Activated CD8-positive, alpha-beta T cell treated with anti-CD3 and anti-CD28 coated beads for 36 hours (primary cell): ENCODE results near the gene MTMR12. TPM values are rescaled to one million over a fixed set of nuclear protein-coding genes. Genes with fewer than 3 reads are reported as not detected.

Experiments
- ATAC-seq: fragments of 200-7000 bp; cut with Tn5 transposase; one replicate; pipeline ENCODE4 v1.10.0; 2021; ENCODE audit warnings: mild to moderate bottlenecking, moderate library complexity
- CTCF ChIA-PET: fragments of 350-600 bp; sonication (Branson Sonifier 250); formaldehyde crosslinking; loops from one replicate; lab custom pipeline; 2021; ENCODE audit warnings: antibody characterized with exemption; lab: Charles Lee
- POLR2A ChIA-PET: fragments of 350-600 bp; sonication (Branson Sonifier 250); formaldehyde crosslinking; loops from one replicate; lab custom pipeline; 2021; ENCODE audit warnings: antibody characterized with exemption; lab: Charles Lee
- DNase-seq: peaks from one replicate; pipeline ENCODE4 v3.0.0-alpha.2; 2020
- H3K27ac Mint-ChIP-seq: one replicate; pipeline ENCODE4 v1.8.0; 2021; ENCODE audit warnings: mild to moderate bottlenecking, mixed read lengths
- H3K27me3 Mint-ChIP-seq: one replicate; pipeline ENCODE4 v1.8.0; 2021; ENCODE audit warnings: mixed read lengths
- H3K36me3 Mint-ChIP-seq: one replicate; pipeline ENCODE4 v1.8.0; 2021; ENCODE audit warnings: low read depth, mixed read lengths
- H3K4me1 Mint-ChIP-seq: one replicate; pipeline ENCODE4 v1.8.0; 2021; ENCODE audit warnings: low read depth, mixed read lengths
- H3K4me3 Mint-ChIP-seq: one replicate; pipeline ENCODE4 v1.8.0; 2021; ENCODE audit warnings: mild to moderate bottlenecking, moderate library complexity, mixed read lengths
- H3K9me3 Mint-ChIP-seq: one replicate; pipeline ENCODE4 v1.8.0; 2021; ENCODE audit warnings: mixed read lengths
- CTCF ChIP-seq: fragments of 200-600 bp; IDR thresholded peaks from one replicate; pipeline ENCODE4 v1.8.0; 2022; ENCODE audit warnings: antibody characterized with exemption, mild to moderate bottlenecking
- intact Hi-C: fragments of 100-400 bp; cut with micrococcal nuclease; formaldehyde crosslinking; loops from one replicate; pipeline ENCODE4 v1.10.0; 2022
- total RNA-seq, 2 experiments: library from RNA; stranded (reverse); gene quantifications; one replicate each; pipeline ENCODE4 v1.2.3, GENCODE V29; 2021

Gene MTMR12
- total RNA-seq, 2 experiments from 2014 or later: 19.7 to 19.9 TPM

GRCh38 chr5:32303755-32304120, 9.0 kb downstream of the MTMR12 start:
- ChIA-PET CTCF (no interaction called here), POLR2A (no interaction called here)
- Mint-ChIP-seq H3K27ac (no peak overlapping the region), H3K4me3 (no peak overlapping the region), H3K36me3 (peaks cover 8% of the 10 kb centered on the region), H3K9me3 (no peaks in the 10 kb centered on the region), H3K4me1 (peaks cover 55% of the 10 kb centered on the region), H3K27me3 (no peaks in the 10 kb centered on the region)
- ATAC-seq (no peak), DNase-seq (no peak)
- intact Hi-C loops: no loop called here
- no peak for TF ChIP-seq CTCF

DNA sequence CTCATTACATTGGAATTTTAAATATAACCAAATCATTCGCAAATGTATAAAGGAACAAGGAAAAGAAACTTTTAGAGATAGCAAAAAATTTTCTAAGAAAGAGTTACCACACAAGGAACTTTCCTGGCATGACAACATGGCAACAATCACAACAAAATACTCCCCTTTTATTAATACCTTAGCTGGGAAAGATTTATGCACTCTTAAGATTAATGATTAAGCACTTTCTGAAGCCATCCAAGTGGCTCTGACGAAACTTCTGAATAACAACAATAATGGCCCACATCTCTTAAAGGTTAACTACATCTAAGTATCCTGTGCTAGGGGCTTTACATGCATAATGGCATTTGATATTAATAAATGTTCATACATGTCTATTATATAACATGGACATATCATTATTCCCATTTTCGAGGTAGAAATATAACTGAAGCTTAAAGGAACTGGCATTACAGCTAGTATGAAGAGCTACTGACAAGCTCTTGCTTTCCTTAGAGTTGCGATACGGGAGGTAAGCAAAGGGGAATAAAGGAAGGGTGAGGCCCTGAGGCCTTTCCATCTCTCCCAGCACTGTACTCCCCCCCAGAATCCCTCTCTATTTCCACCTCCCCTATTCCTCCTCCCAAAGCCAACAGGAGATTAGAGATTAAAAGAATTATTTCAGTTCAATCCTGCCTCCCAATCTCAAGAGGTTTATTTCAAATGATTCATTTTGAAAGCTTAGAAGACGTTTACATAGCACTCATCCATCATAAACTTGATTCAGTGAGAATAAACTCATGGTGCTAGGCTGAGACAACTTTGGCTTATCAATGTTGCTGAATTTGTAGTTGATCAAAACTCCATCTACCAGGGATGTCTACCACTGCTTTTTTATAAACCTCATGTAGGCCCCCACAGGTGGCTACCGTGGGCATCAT, 9.6 kb downstream of the MTMR12 start:
- Mint-ChIP-seq H3K27ac (no peak overlapping the region), H3K36me3 (peaks cover 10% of the 10 kb centered on the region), H3K27me3 (no peaks in the 10 kb centered on the region), H3K9me3 (no peaks in the 10 kb centered on the region), H3K4me1 (peaks cover 56% of the 10 kb centered on the region), H3K4me3 (no peak overlapping the region)
- ATAC-seq (no peak), DNase-seq (no peak)
- no peak for TF ChIP-seq CTCF
- intact Hi-C loops: no loop called here
- ChIA-PET POLR2A (interaction anchor here (0.7 kb wide), 1 partner anchor 16 kb away, joined by 3 read pairs; no protein-coding TSS in a partner anchor), CTCF (no interaction called here)

DNA sequence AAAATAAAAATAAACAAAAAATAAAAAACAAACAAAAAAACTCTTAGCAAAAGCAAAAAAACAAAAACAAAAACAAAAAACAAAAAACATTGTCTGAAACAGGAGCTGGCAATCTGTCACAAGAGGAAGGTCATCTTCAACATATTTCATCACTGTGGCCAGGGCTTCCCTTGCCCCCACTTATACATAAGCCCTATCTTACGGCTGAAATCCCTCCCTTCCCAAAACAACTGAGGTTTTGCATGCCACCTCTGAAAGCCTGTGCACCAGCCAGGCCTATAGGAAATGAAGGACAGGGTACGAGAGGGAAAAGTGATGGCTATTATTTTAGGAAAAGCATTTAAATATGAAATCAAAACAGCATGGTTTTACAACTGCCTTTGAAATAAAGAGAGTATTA, 10.8 kb downstream of the MTMR12 start:
- TF ChIP-seq CTCF: no peak
- peaks cover 14% of the 10 kb centered on the region for H3K36me3 Mint-ChIP-seq
- ChIA-PET CTCF (interaction anchor here (1.8 kb wide), 1 partner anchor 68 kb away, joined by 3 read pairs; no protein-coding TSS in a partner anchor), POLR2A (no interaction called here)
- H3K4me3 Mint-ChIP-seq: no peak overlapping the region
- no peaks in the 10 kb centered on the region for H3K9me3 Mint-ChIP-seq
- ATAC-seq: no peak
- no peak overlapping the region for H3K27ac Mint-ChIP-seq
- peaks cover 59% of the 10 kb centered on the region for H3K4me1 Mint-ChIP-seq
- no peaks in the 10 kb centered on the region for H3K27me3 Mint-ChIP-seq
- DNase-seq: no peak
- intact Hi-C loops: no loop called here

DNA sequence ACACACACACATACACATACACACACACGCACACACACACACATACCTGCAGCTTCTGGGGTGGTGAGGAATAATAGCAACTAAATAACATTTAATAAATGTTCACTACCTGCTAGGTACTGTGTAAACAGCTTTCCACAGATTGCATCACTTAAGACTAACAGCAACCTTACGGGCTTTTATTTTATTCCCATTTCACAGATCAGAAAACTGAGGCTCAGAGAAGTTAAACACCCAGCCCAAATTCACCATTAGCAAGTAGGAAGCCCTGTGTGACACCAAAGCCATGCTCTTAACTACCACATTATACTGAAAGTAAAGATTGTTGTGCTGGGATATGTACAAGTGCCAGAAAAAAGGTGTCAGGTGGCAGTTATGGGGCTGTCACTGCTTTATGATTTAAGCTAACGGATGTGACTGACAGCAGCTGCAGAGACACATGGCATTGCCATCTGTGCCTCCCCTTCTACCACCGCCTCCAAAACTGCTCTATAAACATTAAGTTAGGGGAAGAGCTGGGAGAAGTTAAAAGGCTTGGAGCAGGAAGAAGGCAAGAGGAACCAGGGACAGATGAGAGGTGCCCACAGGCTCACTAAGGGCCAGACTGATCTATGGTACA, 13.6 kb downstream of the MTMR12 start:
- POLR2A ChIA-PET: interaction anchor here (0.8 kb wide), 1 partner anchor 118 kb away, joined by 3 read pairs; no protein-coding TSS in a partner anchor
- ATAC-seq: no peak
- H3K4me3 Mint-ChIP-seq: no peak overlapping the region

More for the DNA sequence above, 13.6 kb downstream of the MTMR12 start:
- Mint-ChIP-seq H3K27me3 (no peaks in the 10 kb centered on the region), H3K4me1 (peaks cover 41% of the 10 kb centered on the region), H3K36me3 (peaks cover 11% of the 10 kb centered on the region), H3K27ac (no peak overlapping the region), H3K9me3 (no peaks in the 10 kb centered on the region)
- CTCF ChIA-PET: interaction anchor here (1.2 to 1.3 kb wide), 2 partner anchors 9 to 315 kb away, joined by 3 read pairs; no protein-coding TSS in a partner anchor
- TF ChIP-seq CTCF: no peak
- DNase-seq: no peak
- intact Hi-C loops: no loop called here
